SK-N-SH (cell line): Measurements from ENCODE around the gene KIZ. TPM values are rescaled to one million over a fixed set of nuclear protein-coding genes. Genes with fewer than 3 reads are reported as not detected.

Source experiments
- CTCF ChIA-PET: fragments of 300-600, 350-600 bp; formaldehyde crosslinking; extraction: SDS; loops from one replicate; lab custom pipeline; 2021; lab: Yijun Ruan, JAX
- POLR2A ChIA-PET: fragments of 350-600 bp; sonication (Branson Sonifier 250); formaldehyde crosslinking; extraction: SDS; loops from one replicate; lab custom pipeline; 2020; ENCODE audit warnings: antibody characterized with exemption, inconsistent platforms; lab: Yijun Ruan, JAX
- DNase-seq: peaks from one replicate; pipeline ENCODE4 v3.0.0; 2012
- H2AFZ ChIP-seq: fragments of 200-600 bp; sonication (generic); 2 replicates; pipeline ENCODE4 v1.8.1; 2016; ENCODE audit warnings: antibody characterized with exemption, mild to moderate bottlenecking, low read depth
- H3F3A ChIP-seq: fragments of 200-600 bp; sonication (generic); replicated peaks from 2 replicates; pipeline ENCODE3; 2016; ENCODE audit warnings: antibody characterized with exemption, mild to moderate bottlenecking; ENCODE audit not compliant: insufficient read depth
- H3K27ac ChIP-seq, 2 experiments: fragments of 200-500 bp in 1 of 2; fragments of 200-600 bp in 1 of 2; sonication (Bioruptor generic) in 1 of 2; sonication (generic), shearing (Covaris generic) in 1 of 2; 2 replicates each; pipeline versions ENCODE4 v1.5.1 to v1.6.1; 2014 to 2016; ENCODE audit warnings: low read depth in 2 of 2, inconsistent platforms in 1 of 2, low read length in 1 of 2, mild to moderate bottlenecking in 1 of 2, mixed read lengths in 1 of 2
- H3K27me3 ChIP-seq: fragments of 200-600 bp; sonication (generic), shearing (Covaris generic); 2 replicates; pipeline ENCODE4 v1.6.1; 2016; ENCODE audit warnings: mixed run types; ENCODE audit not compliant: insufficient read depth
- H3K36me3 ChIP-seq, 2 experiments: fragments of 200-500 bp in 1 of 2; fragments of 200-600 bp in 1 of 2; sonication (Bioruptor generic) in 1 of 2; sonication (generic) in 1 of 2; replicated peaks in 1 of 2; 2 replicates each; pipeline versions ENCODE3 to v1.5.1; 2014 to 2016; ENCODE audit warnings: low read length in 1 of 2, mild to moderate bottlenecking in 1 of 2; ENCODE audit not compliant: insufficient read depth in 2 of 2, control insufficient read depth in 1 of 2
- H3K4me1 ChIP-seq, 2 experiments: fragments of 200-500 bp in 1 of 2; fragments of 200-600 bp in 1 of 2; sonication (Bioruptor generic) in 1 of 2; sonication (generic), shearing (Covaris generic) in 1 of 2; 2 replicates each; pipeline versions ENCODE4 v1.5.1 to v1.6.1; 2014 to 2016; ENCODE audit warnings: low read depth in 1 of 2, low read length in 1 of 2, mixed run types in 1 of 2; ENCODE audit not compliant: insufficient read depth in 2 of 2, control insufficient read depth in 1 of 2
- H3K4me2 ChIP-seq: fragments of 200-600 bp; sonication (generic), shearing (Covaris generic); 2 replicates; pipeline ENCODE4 v1.6.1; 2017; ENCODE audit warnings: mixed run types
- H3K4me3 ChIP-seq, 2 experiments: fragments of 200-500 bp in 1 of 2; fragments of 200-600 bp in 1 of 2; sonication (Bioruptor generic) in 1 of 2; sonication (generic), shearing (Covaris generic) in 1 of 2; 2 replicates each; pipeline versions ENCODE4 v1.5.1 to v1.8.1; 2014 to 2016; ENCODE audit warnings: low read depth in 2 of 2, inconsistent platforms in 1 of 2, low read length in 1 of 2, mild to moderate bottlenecking in 1 of 2, mixed read lengths in 1 of 2, moderate library complexity in 1 of 2
- H3K79me2 ChIP-seq: fragments of 200-600 bp; sonication (generic); 2 replicates; pipeline ENCODE4 v1.8.1; 2017; ENCODE audit warnings: mild to moderate bottlenecking; ENCODE audit not compliant: insufficient read depth
- H3K9ac ChIP-seq: fragments of 200-600 bp; sonication (generic); 2 replicates; pipeline ENCODE4 v1.6.1; 2017; ENCODE audit warnings: mixed run types
- H3K9me2 ChIP-seq: fragments of 200-600 bp; sonication (generic); 2 replicates; pipeline ENCODE4 v1.6.1; 2017; ENCODE audit warnings: mixed run types
- H3K9me3 ChIP-seq: fragments of 200-600 bp; sonication (generic); 2 replicates; pipeline ENCODE4 v1.6.1; 2017; ENCODE audit warnings: mixed run types, mild to moderate bottlenecking, moderate library complexity
- H4K20me1 ChIP-seq: fragments of 200-600 bp; sonication (generic); 2 replicates; pipeline ENCODE4 v1.6.1; 2017; ENCODE audit warnings: mild to moderate bottlenecking, mixed run types; ENCODE audit not compliant: insufficient read depth
- CHD2 ChIP-seq: fragments of 150-350 bp; IDR thresholded peaks from 2 replicates; pipeline ENCODE4 v1.6.1; 2018; ENCODE audit warnings: low read length; ENCODE audit not compliant: partially characterized antibody
- ELF1 ChIP-seq: IDR thresholded peaks from 2 replicates; pipeline ENCODE4 v1.4.0; 2012
- FOSL2 ChIP-seq: IDR thresholded peaks from 2 replicates; pipeline ENCODE4 v1.4.0; 2012; ENCODE audit warnings: low read depth, mild to moderate bottlenecking, moderate library complexity, borderline replicate concordance
- GATA2 ChIP-seq: sonication (generic); formaldehyde crosslinking; IDR thresholded peaks from 2 replicates; pipeline ENCODE4 v1.5.0; 2020; ENCODE audit warnings: mild to moderate bottlenecking, missing genetic modification reagents
- MXI1 ChIP-seq: IDR thresholded peaks from 2 replicates; pipeline ENCODE4 v1.6.1; 2012; ENCODE audit warnings: mild to moderate bottlenecking, low read depth, low read length, improper control_type of control experiment
- RCOR1 ChIP-seq: fragments of 150-350 bp; IDR thresholded peaks from 2 replicates; pipeline ENCODE4 v1.6.1; 2017; ENCODE audit warnings: antibody characterized with exemption, low read length
- RXRA ChIP-seq: IDR thresholded peaks from 2 replicates; pipeline ENCODE4 v1.4.0; 2012; ENCODE audit warnings: low read depth, mild to moderate bottlenecking, borderline replicate concordance
- TAF1 ChIP-seq: IDR thresholded peaks from 2 replicates; pipeline ENCODE4 v1.6.1; 2012; ENCODE audit warnings: low read depth, mild to moderate bottlenecking, low read length, moderate library complexity, borderline replicate concordance
- TCF12 ChIP-seq: IDR thresholded peaks from 2 replicates; pipeline ENCODE4 v1.4.0; 2012
- TEAD4 ChIP-seq: IDR thresholded peaks from 2 replicates; pipeline ENCODE4 v1.4.0; 2012; ENCODE audit warnings: mild to moderate bottlenecking, borderline replicate concordance; ENCODE audit not compliant: insufficient read depth
- WGBS: methylation state at CpG from one replicate; pipeline ENCODE4 v1.1.6; 2017; ENCODE audit warnings: low lambda C conversion rate; 5-methylcytosine and 5-hydroxymethylcytosine counted together
- polyA plus RNA-seq, 3 experiments: library from polyadenylated mRNA; depleted of rRNA; stranded (reverse); fragments of >200 nt; gene quantifications; 2 replicates each; pipeline ENCODE4 v1.2.3, GENCODE V29; 2012
- TF ChIP-seq, protein P1 (sequence below): IDR thresholded peaks from 2 replicates; pipeline ENCODE4 v1.4.0; 2012; ENCODE audit warnings: low read depth, borderline replicate concordance
- TF ChIP-seq, protein P2 (sequence below): fragments of 150-350 bp; IDR thresholded peaks from 2 replicates; pipeline ENCODE4 v1.6.1; 2016; ENCODE audit warnings: mild to moderate bottlenecking, low read depth, low read length
- TF ChIP-seq, protein P3 (sequence below): IDR thresholded peaks from 2 replicates; pipeline ENCODE4 v1.4.0; 2012; ENCODE audit warnings: low read depth
- TF ChIP-seq, protein P4 (sequence below): fragments of 150-350 bp; IDR thresholded peaks from 2 replicates; pipeline ENCODE4 v1.6.1; 2017; ENCODE audit warnings: antibody characterized with exemption, low read length, low read depth, borderline replicate concordance

Gene KIZ
- polyA plus RNA-seq, 1 of the 3 experiments (the other 2 are of a cell fraction) = 3.9 TPM

DNA sequence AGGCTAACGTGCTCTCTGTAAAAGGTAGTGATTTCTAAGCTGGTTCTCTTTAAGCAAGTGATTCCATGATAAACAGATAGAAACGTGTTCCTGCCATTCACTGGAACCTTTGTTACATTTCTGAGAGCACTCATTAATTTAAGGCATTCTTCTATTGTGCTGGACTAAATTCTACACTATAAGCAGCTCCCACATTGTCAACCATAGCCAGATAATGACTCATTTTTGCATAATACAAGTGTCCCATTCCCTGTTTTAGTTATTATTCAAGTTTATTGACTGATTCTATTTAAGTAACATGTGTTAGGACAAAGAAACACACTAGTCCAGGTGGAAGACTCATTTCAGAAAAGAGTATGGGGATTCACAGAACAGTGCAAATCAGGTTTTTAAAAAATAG lies 163.8 kb downstream of the KIZ start:
- H3K9ac ChIP-seq = no peak overlapping the region
- H3K9me3 ChIP-seq = no peaks in the 10 kb centered on the region
- ChIA-PET POLR2A (no interaction called here), CTCF (interaction anchor here (1.1 to 1.8 kb wide), 2 partner anchors 54 to 215 kb away, joined by 4 to 9 read pairs; no protein-coding TSS in a partner anchor)
- no peaks in the 10 kb centered on the region; the same call in 1 of the 2 replicates for H3K27me3 ChIP-seq
- no peak overlapping the region for H3K27ac ChIP-seq
- H3K36me3 ChIP-seq = no peaks in the 10 kb centered on the region
- H3K9me2 ChIP-seq = no peaks in the 10 kb centered on the region
- 37% methylated on average over 2 of the region's 2 CpGs for WGBS
- DNase-seq = no peak
- peaks cover 0 to 3% of the 10 kb centered on the region in 2 experiments; a peak in 1 of 4 replicates for H3K4me1 ChIP-seq
- peaks cover 3% of the 10 kb centered on the region for H3F3A ChIP-seq
- TF ChIP-seq RXRA (no peak), TAF1 (no peak), CHD2 (no peak)
- TF ChIP-seq, protein P1, sequence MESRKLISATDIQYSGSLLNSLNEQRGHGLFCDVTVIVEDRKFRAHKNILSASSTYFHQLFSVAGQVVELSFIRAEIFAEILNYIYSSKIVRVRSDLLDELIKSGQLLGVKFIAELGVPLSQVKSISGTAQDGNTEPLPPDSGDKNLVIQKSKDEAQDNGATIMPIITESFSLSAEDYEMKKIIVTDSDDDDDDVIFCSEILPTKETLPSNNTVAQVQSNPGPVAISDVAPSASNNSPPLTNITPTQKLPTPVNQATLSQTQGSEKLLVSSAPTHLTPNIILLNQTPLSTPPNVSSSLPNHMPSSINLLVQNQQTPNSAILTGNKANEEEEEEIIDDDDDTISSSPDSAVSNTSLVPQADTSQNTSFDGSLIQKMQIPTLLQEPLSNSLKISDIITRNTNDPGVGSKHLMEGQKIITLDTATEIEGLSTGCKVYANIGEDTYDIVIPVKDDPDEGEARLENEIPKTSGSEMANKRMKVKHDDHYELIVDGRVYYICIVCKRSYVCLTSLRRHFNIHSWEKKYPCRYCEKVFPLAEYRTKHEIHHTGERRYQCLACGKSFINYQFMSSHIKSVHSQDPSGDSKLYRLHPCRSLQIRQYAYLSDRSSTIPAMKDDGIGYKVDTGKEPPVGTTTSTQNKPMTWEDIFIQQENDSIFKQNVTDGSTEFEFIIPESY = no peak
- no peaks in the 10 kb centered on the region for H4K20me1 ChIP-seq
- no peak overlapping the region; the same call in 1 of the 2 replicates for H2AFZ ChIP-seq
- H3K4me3 ChIP-seq = no peak overlapping the region
- no peak overlapping the region for H3K4me2 ChIP-seq
- no peaks in the 10 kb centered on the region for H3K79me2 ChIP-seq

DNA sequence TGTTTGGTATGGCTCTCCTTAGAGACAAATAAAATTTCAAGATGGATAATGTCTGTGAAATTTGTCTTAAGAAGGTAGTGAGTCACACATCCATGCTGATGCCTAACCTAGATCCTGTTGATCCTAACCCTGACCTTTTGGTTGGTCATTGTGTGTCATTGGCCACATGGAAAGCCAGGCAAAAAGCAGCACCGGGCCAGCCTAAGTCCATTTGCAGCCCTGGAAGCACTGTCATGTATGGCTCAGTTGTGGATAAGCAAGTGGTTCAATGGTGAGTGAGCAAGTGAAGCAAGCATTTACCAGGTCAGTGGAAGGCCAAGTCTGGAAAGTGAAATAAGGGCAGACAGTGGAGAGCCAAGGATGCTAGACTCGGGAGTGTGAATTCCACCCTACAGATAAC lies 165.1 kb downstream of the KIZ start:
- Histone ChIP-seq H3K9ac (no peak overlapping the region), H3K36me3 (no peaks in the 10 kb centered on the region), H3K4me2 (no peak overlapping the region), H3F3A (peaks cover 3% of the 10 kb centered on the region), H3K9me2 (no peaks in the 10 kb centered on the region), H3K79me2 (no peaks in the 10 kb centered on the region), H3K27ac (no peak overlapping the region), H3K4me3 (no peak overlapping the region), H3K4me1 (peaks cover 0 to 3% of the 10 kb centered on the region in 2 experiments; a peak in 1 of 4 replicates), H3K27me3 (no peaks in the 10 kb centered on the region; the same call in 1 of the 2 replicates), H3K9me3 (no peaks in the 10 kb centered on the region), H2AFZ (no peak overlapping the region), H4K20me1 (no peaks in the 10 kb centered on the region)
- WGBS = 14% methylated on average over 2 of the region's 2 CpGs
- DNase-seq = no peak
- TF ChIP-seq, protein P2, sequence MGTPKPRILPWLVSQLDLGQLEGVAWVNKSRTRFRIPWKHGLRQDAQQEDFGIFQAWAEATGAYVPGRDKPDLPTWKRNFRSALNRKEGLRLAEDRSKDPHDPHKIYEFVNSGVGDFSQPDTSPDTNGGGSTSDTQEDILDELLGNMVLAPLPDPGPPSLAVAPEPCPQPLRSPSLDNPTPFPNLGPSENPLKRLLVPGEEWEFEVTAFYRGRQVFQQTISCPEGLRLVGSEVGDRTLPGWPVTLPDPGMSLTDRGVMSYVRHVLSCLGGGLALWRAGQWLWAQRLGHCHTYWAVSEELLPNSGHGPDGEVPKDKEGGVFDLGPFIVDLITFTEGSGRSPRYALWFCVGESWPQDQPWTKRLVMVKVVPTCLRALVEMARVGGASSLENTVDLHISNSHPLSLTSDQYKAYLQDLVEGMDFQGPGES = no peak
- TF ChIP-seq CHD2 (no peak), TAF1 (no peak), TEAD4 (no peak), TCF12 (no peak), GATA2 (CRISPR knock-in tag) (no peak), MXI1 (no peak), RXRA (no peak), RCOR1 (no peak), ELF1 (no peak), FOSL2 (no peak)
- TF ChIP-seq, protein P3, sequence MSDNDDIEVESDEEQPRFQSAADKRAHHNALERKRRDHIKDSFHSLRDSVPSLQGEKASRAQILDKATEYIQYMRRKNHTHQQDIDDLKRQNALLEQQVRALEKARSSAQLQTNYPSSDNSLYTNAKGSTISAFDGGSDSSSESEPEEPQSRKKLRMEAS = no peak
- TF ChIP-seq, protein P4, sequence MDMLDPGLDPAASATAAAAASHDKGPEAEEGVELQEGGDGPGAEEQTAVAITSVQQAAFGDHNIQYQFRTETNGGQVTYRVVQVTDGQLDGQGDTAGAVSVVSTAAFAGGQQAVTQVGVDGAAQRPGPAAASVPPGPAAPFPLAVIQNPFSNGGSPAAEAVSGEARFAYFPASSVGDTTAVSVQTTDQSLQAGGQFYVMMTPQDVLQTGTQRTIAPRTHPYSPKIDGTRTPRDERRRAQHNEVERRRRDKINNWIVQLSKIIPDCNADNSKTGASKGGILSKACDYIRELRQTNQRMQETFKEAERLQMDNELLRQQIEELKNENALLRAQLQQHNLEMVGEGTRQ = no peak
- ChIA-PET CTCF (interaction anchor here (0.7 kb wide), 1 partner anchor 55 kb away, joined by 4 read pairs; no protein-coding TSS in a partner anchor), POLR2A (interaction anchor here (2.4 kb wide), 1 partner anchor 12 kb away, joined by 15 read pairs; the partner anchor contains the start of gene XRN2)
